Breast epithelium (tissue), 3 donors: Measurements from ENCODE around the gene TRPM3.

ENCODE experiments used
- CTCF ChIP-seq, 3 donors: fragments of 450-650 bp; IDR thresholded peaks; one replicate each; pipeline ENCODE4 v1.5.1; 2016 to 2017; ENCODE audit warnings: antibody characterized with exemption in 3 of 3, mild to moderate bottlenecking in 3 of 3, moderate library complexity in 3 of 3
- POLR2A ChIP-seq: fragments of 450-650 bp; IDR thresholded peaks from one replicate; pipeline ENCODE4 v1.6.1; 2016; ENCODE audit warnings: antibody characterized with exemption, mild to moderate bottlenecking, moderate library complexity

GRCh38 chr9:70495514-70495913, 625.9 kb downstream of the TRPM3 start:
- no peak for TF ChIP-seq CTCF (IDR thresholded peaks at IDR 0.05)
- no peak for TF ChIP-seq POLR2A
